CD4-positive, CD25-positive, alpha-beta regulatory T cell (primary cell): ENCODE measurements around the gene SIK3. TPM values are rescaled to one million over a fixed set of nuclear protein-coding genes. Genes with fewer than 3 reads are reported as not detected.

Experiments used
- ATAC-seq, 2 donors: fragments of 150-1000 bp; cut with Tn5 transposase; one replicate each; pipeline ENCODE4 v1.10.0; 2021; ENCODE audit warnings: low read depth in 2 of 2, moderate number of reproducible peaks in 2 of 2, moderate library complexity in 1 of 2
- DNase-seq, 3 donors: peaks; one replicate each; pipeline versions ENCODE4 v3.0.0 to v3.0.0-alpha.2; 2012 to 2022; ENCODE audit warnings: mixed read lengths in 1 of 3
- H3K27ac ChIP-seq: one replicate; pipeline ENCODE4 v1.7.0; 2013; ENCODE audit warnings: mild to moderate bottlenecking, low read length; ENCODE audit not compliant: insufficient read depth, poor library complexity, severe bottlenecking
- H3K27me3 ChIP-seq: one replicate; pipeline ENCODE4 v1.7.0; 2013; ENCODE audit warnings: low read length; ENCODE audit not compliant: control insufficient read depth, insufficient read depth
- H3K36me3 ChIP-seq: one replicate; pipeline ENCODE4 v1.7.0; 2013; ENCODE audit warnings: mild to moderate bottlenecking, low read length, moderate library complexity; ENCODE audit not compliant: control insufficient read depth, insufficient read depth
- H3K4me1 ChIP-seq: 2 replicates; pipeline ENCODE4 v1.7.0; 2013; ENCODE audit warnings: mild to moderate bottlenecking, low read length; ENCODE audit not compliant: insufficient read depth, control insufficient read depth, poor library complexity, severe bottlenecking
- H3K4me3 ChIP-seq: one replicate; pipeline ENCODE4 v1.7.0; 2013; ENCODE audit warnings: low read depth, mild to moderate bottlenecking, low read length, moderate library complexity
- H3K9me3 ChIP-seq, 2 experiments: 1 replicate in 1 of 2; 2 replicates in 1 of 2; pipeline ENCODE4 v1.7.0; 2013; ENCODE audit warnings: low read length in 2 of 2, mild to moderate bottlenecking in 1 of 2, moderate library complexity in 1 of 2; ENCODE audit not compliant: control insufficient read depth in 2 of 2
- H3K27ac Mint-ChIP-seq, 3 donors: one replicate each; pipeline ENCODE4 v1.8.0; 2020 to 2022; ENCODE audit warnings: mild to moderate bottlenecking in 3 of 3, mixed read lengths in 3 of 3, moderate library complexity in 2 of 3
- H3K27me3 Mint-ChIP-seq: one replicate; pipeline ENCODE4 v1.8.0; 2022; ENCODE audit warnings: mild to moderate bottlenecking, mixed read lengths
- H3K36me3 Mint-ChIP-seq: one replicate; pipeline ENCODE4 v1.8.0; 2020; ENCODE audit warnings: mixed read lengths
- H3K4me1 Mint-ChIP-seq, 4 donors: one replicate each; pipeline ENCODE4 v1.8.0; 2020 to 2022; ENCODE audit warnings: mixed read lengths in 4 of 4, mild to moderate bottlenecking in 1 of 4
- H3K4me3 Mint-ChIP-seq, 4 donors: one replicate each; pipeline ENCODE4 v1.8.0; 2020 to 2022; ENCODE audit warnings: mild to moderate bottlenecking in 4 of 4, mixed read lengths in 4 of 4, moderate library complexity in 3 of 4
- H3K9me3 Mint-ChIP-seq, 7 donors: one replicate each; pipeline ENCODE4 v1.8.0; 2020 to 2022; ENCODE audit warnings: mixed read lengths in 7 of 7, mild to moderate bottlenecking in 3 of 7, moderate library complexity in 2 of 7
- polyA plus RNA-seq, 4 donors: library from polyadenylated mRNA; unstranded; fragments of 300-500 nt; fragmentation: Illumina TruSeq; gene quantifications; one replicate each; pipeline ENCODE4 v1.2.3, GENCODE V29; 2021
- total RNA-seq: library from RNA; stranded (reverse); gene quantifications from one replicate; pipeline ENCODE4 v1.2.3, GENCODE V29; 2022

SIK3 gene
- total and polyA plus RNA-seq, 5 donors from 2014 or later: 7.0 to 55.2 (median 9.4) TPM

GRCh38 chr11:116875194-116875593 lies 223.0 kb downstream of the SIK3 start:
- ATAC-seq (no peak), DNase-seq (no peak)
- H3K27me3 ChIP-seq: no peaks in the 10 kb centered on the region
- no peaks in the 10 kb centered on the region for H3K9me3 ChIP-seq
- peaks cover 44% of the 10 kb centered on the region for H3K36me3 Mint-ChIP-seq
- H3K9me3 Mint-ChIP-seq: peaks cover 0 to 1% (median 0%) of the 10 kb centered on the region in 7 donors
- peaks cover 0 to 14% (median 2%) of the 10 kb centered on the region in 4 donors for H3K4me1 Mint-ChIP-seq
- H3K4me3 Mint-ChIP-seq: no peak overlapping the region
- H3K4me1 ChIP-seq: no peaks in the 10 kb centered on the region
- no peak overlapping the region for H3K4me3 ChIP-seq
- no peaks in the 10 kb centered on the region for H3K27me3 Mint-ChIP-seq
- no peak overlapping the region for H3K27ac ChIP-seq
- H3K27ac Mint-ChIP-seq: peak overlapping the region in 2 of 3 donors; percentile 25 to 71
- peaks cover 52% of the 10 kb centered on the region for H3K36me3 ChIP-seq

GRCh38 chr11:116874251-116874650 lies 224.0 kb downstream of the SIK3 start:
- no peak overlapping the region for H3K4me3 ChIP-seq
- H3K9me3 ChIP-seq: no peaks in the 10 kb centered on the region
- Mint-ChIP-seq H3K4me1 (peaks cover 0 to 10% (median 0%) of the 10 kb centered on the region in 4 donors), H3K36me3 (peaks cover 53% of the 10 kb centered on the region), H3K4me3 (no peak overlapping the region), H3K27me3 (no peaks in the 10 kb centered on the region), H3K27ac (peak overlapping the region in 2 of 3 donors; percentile 29 to 71), H3K9me3 (peaks cover 0 to 1% (median 0%) of the 10 kb centered on the region in 7 donors)
- DNase-seq (no peak), ATAC-seq (no peak)
- no peaks in the 10 kb centered on the region for H3K4me1 ChIP-seq
- H3K27ac ChIP-seq: no peak overlapping the region
- H3K27me3 ChIP-seq: no peaks in the 10 kb centered on the region
- peaks cover 60% of the 10 kb centered on the region for H3K36me3 ChIP-seq

- peaks cover 0 to 10% (median 0%) of the 10 kb centered on the region in 4 donors for H3K4me1 Mint-ChIP-seq
- no peak for ATAC-seq
- H3K36me3 ChIP-seq: peaks cover 69% of the 10 kb centered on the region
- H3K27me3 Mint-ChIP-seq: no peaks in the 10 kb centered on the region
- no peaks in the 10 kb centered on the region for H3K27me3 ChIP-seq
- H3K4me3 ChIP-seq: no peak overlapping the region
- H3K27ac Mint-ChIP-seq: no peak overlapping the region
- H3K9me3 Mint-ChIP-seq: peaks cover 0 to 1% (median 0%) of the 10 kb centered on the region in 7 donors
- H3K27ac ChIP-seq: no peak overlapping the region
- H3K9me3 ChIP-seq: no peaks in the 10 kb centered on the region
- no peak for DNase-seq
- peaks cover 57% of the 10 kb centered on the region for H3K36me3 Mint-ChIP-seq
- H3K4me1 ChIP-seq: no peaks in the 10 kb centered on the region
- H3K4me3 Mint-ChIP-seq: no peak overlapping the region
Observed at GRCh38 chr11:116873381-116873780, 224.8 kb downstream of the SIK3 start.

GRCh38 chr11:116871248-116871647 lies 227.0 kb downstream of the SIK3 start:
- ATAC-seq: no peak
- no peak for DNase-seq
- no peaks in the 10 kb centered on the region for H3K27me3 ChIP-seq
- H3K9me3 ChIP-seq: no peaks in the 10 kb centered on the region
- H3K27ac ChIP-seq: no peak overlapping the region
- H3K36me3 ChIP-seq: peaks cover 83% of the 10 kb centered on the region
- H3K36me3 Mint-ChIP-seq: peaks cover 75% of the 10 kb centered on the region
- no peak overlapping the region for H3K4me3 Mint-ChIP-seq
- H3K4me1 ChIP-seq: no peaks in the 10 kb centered on the region
- H3K9me3 Mint-ChIP-seq: peaks cover 0 to 1% (median 0%) of the 10 kb centered on the region in 7 donors
- H3K27me3 Mint-ChIP-seq: no peaks in the 10 kb centered on the region
- peak overlapping the region; percentile 6 to 91 (median 71) for H3K27ac Mint-ChIP-seq
- peaks cover 0 to 10% (median 0%) of the 10 kb centered on the region in 4 donors for H3K4me1 Mint-ChIP-seq
- H3K4me3 ChIP-seq: no peak overlapping the region

GRCh38 chr11:116870054-116870453 lies 228.2 kb downstream of the SIK3 start:
- Histone ChIP-seq H3K4me1 (no peaks in the 10 kb centered on the region), H3K27ac (no peak overlapping the region), H3K36me3 (peaks cover 83% of the 10 kb centered on the region), H3K9me3 (no peaks in the 10 kb centered on the region), H3K27me3 (no peaks in the 10 kb centered on the region), H3K4me3 (no peak overlapping the region)
- H3K4me3 Mint-ChIP-seq: no peak overlapping the region
- peaks cover 0 to 11% (median 0%) of the 10 kb centered on the region in 4 donors for H3K4me1 Mint-ChIP-seq
- peaks cover 74% of the 10 kb centered on the region for H3K36me3 Mint-ChIP-seq
- peak overlapping the region; percentile 48 to 75 (median 61) for H3K27ac Mint-ChIP-seq
- peaks cover 0 to 1% (median 0%) of the 10 kb centered on the region in 7 donors for H3K9me3 Mint-ChIP-seq
- ATAC-seq: no peak
- H3K27me3 Mint-ChIP-seq: no peaks in the 10 kb centered on the region
- DNase-seq: no peak

GRCh38 chr11:116869610-116870009 lies 228.6 kb downstream of the SIK3 start:
- Mint-ChIP-seq H3K4me3 (no peak overlapping the region), H3K9me3 (peaks cover 0 to 1% (median 0%) of the 10 kb centered on the region in 7 donors), H3K27me3 (no peaks in the 10 kb centered on the region), H3K4me1 (peaks cover 0 to 11% (median 0%) of the 10 kb centered on the region in 4 donors), H3K27ac (peak overlapping the region in 2 of 3 donors; percentile 61 to 75), H3K36me3 (peaks cover 71% of the 10 kb centered on the region)
- Histone ChIP-seq H3K36me3 (peaks cover 82% of the 10 kb centered on the region), H3K4me3 (no peak overlapping the region), H3K27ac (no peak overlapping the region), H3K27me3 (no peaks in the 10 kb centered on the region), H3K4me1 (no peaks in the 10 kb centered on the region), H3K9me3 (no peaks in the 10 kb centered on the region)
- DNase-seq (no peak), ATAC-seq (no peak)

- no peaks in the 10 kb centered on the region for H3K27me3 Mint-ChIP-seq
Observed at GRCh38 chr11:116868066-116868465, 230.2 kb downstream of the SIK3 start.

GRCh38 chr11:116867619-116868018 lies 230.6 kb downstream of the SIK3 start:
- ATAC-seq (no peak), DNase-seq (no peak)
- H3K27me3 Mint-ChIP-seq: no peaks in the 10 kb centered on the region
- peaks cover 0 to 1% (median 0%) of the 10 kb centered on the region in 7 donors for H3K9me3 Mint-ChIP-seq
- H3K4me3 ChIP-seq: no peak overlapping the region
- no peaks in the 10 kb centered on the region for H3K27me3 ChIP-seq
- H3K4me1 Mint-ChIP-seq: peaks cover 0 to 9% (median 0%) of the 10 kb centered on the region in 4 donors
- H3K27ac ChIP-seq: no peak overlapping the region
- no peaks in the 10 kb centered on the region for H3K4me1 ChIP-seq
- H3K9me3 ChIP-seq: no peaks in the 10 kb centered on the region
- H3K36me3 Mint-ChIP-seq: peaks cover 74% of the 10 kb centered on the region
- H3K27ac Mint-ChIP-seq: peak overlapping the region in 2 of 3 donors; percentile 29 to 38
- no peak overlapping the region for H3K4me3 Mint-ChIP-seq
- H3K36me3 ChIP-seq: peaks cover 81% of the 10 kb centered on the region

More at GRCh38 chr11:116868066-116868465, 230.2 kb downstream of the SIK3 start:
- peaks cover 83% of the 10 kb centered on the region for H3K36me3 ChIP-seq
- H3K9me3 ChIP-seq: no peaks in the 10 kb centered on the region
- DNase-seq (no peak), ATAC-seq (no peak)
- H3K36me3 Mint-ChIP-seq: peaks cover 74% of the 10 kb centered on the region
- no peak overlapping the region for H3K4me3 ChIP-seq
- H3K4me1 ChIP-seq: no peaks in the 10 kb centered on the region
- no peak overlapping the region for H3K27ac ChIP-seq
- peaks cover 0 to 11% (median 0%) of the 10 kb centered on the region in 4 donors for H3K4me1 Mint-ChIP-seq
- peak overlapping the region in 2 of 3 donors; percentile 29 to 58 for H3K27ac Mint-ChIP-seq
- H3K9me3 Mint-ChIP-seq: peaks cover 0 to 1% (median 0%) of the 10 kb centered on the region in 7 donors
- H3K27me3 ChIP-seq: no peaks in the 10 kb centered on the region
- no peak overlapping the region for H3K4me3 Mint-ChIP-seq
